OCI-LY3 (cell line): ENCODE measurements around the gene KLRK1.
"Not testable (repeated sequence)": the region's sequence is repeated elsewhere in the genome, so short reads cannot be mapped to it uniquely, and the experiment has no call there.

ENCODE experiments used
- CTCF ChIP-seq: fragments of 200-600, 300-600 bp; sonication (generic); IDR thresholded peaks from 2 replicates; pipeline ENCODE4 v1.5.1; 2014; ENCODE audit warnings: antibody characterized with exemption, low read length, low read depth
- EZH2phosphoT487 ChIP-seq: fragments of 200-600 bp; shearing (Covaris generic); IDR thresholded peaks from 2 replicates; pipeline ENCODE4 v1.6.1; 2018; ENCODE audit warnings: antibody characterized with exemption, mixed run types, low read depth

- TF ChIP-seq CTCF, EZH2phosphoT487: not testable (repeated sequence)
Observed at GRCh38 chr12:10396176-10396575, 6.3 kb upstream of the KLRK1 start.
